Measurements from ENCODE around the gene FTCD. TPM values are rescaled to one million over a fixed set of nuclear protein-coding genes. Genes with fewer than 3 reads are reported as not detected.
"Not testable (repeated sequence)": the region's sequence is repeated elsewhere in the genome, so short reads cannot be mapped to it uniquely, and the experiment has no call there.

Gene FTCD
- total and polyA plus RNA-seq, 5 experiments from 2014 or later: 2.1 to 2.2 TPM; not detected in 3

DNA sequence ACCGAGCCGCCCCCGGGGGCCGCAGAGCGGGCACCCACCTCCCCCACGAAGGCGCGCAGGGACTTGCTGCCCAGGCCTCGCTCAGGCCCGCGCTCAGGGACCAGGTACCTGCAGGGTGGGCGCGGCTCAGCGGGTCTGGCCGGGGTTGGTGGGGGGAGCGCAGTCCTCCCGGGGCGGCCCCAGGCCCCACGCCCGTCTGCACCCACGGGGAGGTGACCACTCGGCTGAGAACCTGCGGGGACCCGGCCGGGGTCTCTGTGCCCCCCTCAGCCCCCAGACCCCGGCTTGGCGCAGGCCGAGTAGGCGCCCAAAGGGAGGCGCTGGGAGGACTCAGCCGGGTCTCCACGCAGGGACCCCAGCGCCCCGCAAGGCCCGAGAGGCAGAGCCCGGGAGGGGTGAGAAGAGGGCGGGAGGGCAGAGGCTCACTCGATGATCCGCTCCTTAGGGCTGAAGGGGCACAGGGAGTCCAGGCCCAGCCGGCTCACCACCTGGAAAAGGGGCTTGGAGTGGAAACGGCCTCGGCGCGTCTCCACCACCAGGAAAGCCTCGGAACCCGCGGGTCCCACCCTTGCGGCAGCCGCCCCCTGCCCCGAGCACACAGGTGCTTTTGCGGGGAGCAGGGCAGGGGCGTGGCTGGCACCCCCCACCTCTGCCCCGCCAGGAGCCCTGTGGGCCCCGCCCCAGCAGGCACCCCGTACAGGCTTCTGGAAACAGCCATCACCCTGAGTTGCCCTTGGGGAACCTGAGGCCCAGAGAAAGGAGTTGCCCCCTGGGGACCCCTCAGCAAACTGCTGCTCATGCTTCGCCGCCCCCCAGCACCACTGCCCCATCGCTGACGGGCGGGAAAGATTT is 9.3 kb downstream of the FTCD start:
- no peak for ATAC-seq
- no peaks in the 10 kb centered on the region for H3K27me3 Mint-ChIP-seq
- peaks cover 5 to 14% (median 10%) of the 10 kb centered on the region in 4 donors for H3K4me1 Mint-ChIP-seq
- DNase-seq: peak in 1 of 10 donors; percentile 38
- H3K36me3 Mint-ChIP-seq: no peaks in the 10 kb centered on the region
- no peak overlapping the region for H3K27ac Mint-ChIP-seq
- H3K9me3 Mint-ChIP-seq: no peaks in the 10 kb centered on the region
- no peak overlapping the region for H3K4me3 Mint-ChIP-seq
- POLR2A ChIA-PET: no interaction called here

DNA sequence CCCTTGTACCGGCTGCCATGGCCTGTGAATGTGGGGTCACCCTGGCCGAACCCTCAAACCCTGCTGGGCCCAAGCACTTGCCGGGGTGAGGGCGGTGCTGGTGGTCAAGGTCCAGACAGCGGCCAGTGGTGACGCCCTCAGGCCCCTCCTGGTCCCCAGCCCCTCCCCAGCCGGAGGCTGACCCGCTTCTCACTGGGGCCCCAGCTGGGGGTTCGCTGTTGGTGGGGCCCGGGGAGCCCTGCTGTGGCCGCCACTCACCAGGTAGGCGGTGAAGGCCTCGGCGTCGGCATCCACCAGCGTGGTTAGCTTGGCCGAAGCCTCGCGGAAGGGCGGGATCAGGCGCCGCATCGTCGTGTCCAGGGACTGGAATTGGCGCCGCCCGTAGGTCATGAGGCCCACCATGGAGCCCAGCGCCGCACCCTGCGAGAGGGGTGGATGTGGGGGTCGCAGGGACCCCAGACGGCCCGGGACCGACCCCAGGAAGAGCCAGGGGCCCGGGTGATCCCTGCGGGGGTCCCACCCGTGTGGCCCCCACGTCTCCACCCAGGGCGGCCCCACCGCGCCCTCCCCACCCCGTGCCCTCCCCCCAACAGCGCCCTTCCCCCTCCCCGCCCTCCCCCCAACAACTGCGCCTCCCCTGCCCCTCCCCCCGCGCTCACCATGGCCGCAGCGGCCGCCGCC is 10.1 kb downstream of the FTCD start:
- Mint-ChIP-seq H3K36me3 (no peaks in the 10 kb centered on the region), H3K9me3 (no peaks in the 10 kb centered on the region), H3K27ac (peak overlapping the region in 1 of 10 donors; percentile 45), H3K4me1 (peaks cover 5 to 14% (median 10%) of the 10 kb centered on the region in 4 donors), H3K4me3 (no peak overlapping the region), H3K27me3 (peaks cover 0 to 1% (median 0%) of the 10 kb centered on the region in 5 donors)
- DNase-seq (peak in 1 of 10 donors; percentile 60), ATAC-seq (no peak)
- POLR2A ChIA-PET: no interaction called here

DNA sequence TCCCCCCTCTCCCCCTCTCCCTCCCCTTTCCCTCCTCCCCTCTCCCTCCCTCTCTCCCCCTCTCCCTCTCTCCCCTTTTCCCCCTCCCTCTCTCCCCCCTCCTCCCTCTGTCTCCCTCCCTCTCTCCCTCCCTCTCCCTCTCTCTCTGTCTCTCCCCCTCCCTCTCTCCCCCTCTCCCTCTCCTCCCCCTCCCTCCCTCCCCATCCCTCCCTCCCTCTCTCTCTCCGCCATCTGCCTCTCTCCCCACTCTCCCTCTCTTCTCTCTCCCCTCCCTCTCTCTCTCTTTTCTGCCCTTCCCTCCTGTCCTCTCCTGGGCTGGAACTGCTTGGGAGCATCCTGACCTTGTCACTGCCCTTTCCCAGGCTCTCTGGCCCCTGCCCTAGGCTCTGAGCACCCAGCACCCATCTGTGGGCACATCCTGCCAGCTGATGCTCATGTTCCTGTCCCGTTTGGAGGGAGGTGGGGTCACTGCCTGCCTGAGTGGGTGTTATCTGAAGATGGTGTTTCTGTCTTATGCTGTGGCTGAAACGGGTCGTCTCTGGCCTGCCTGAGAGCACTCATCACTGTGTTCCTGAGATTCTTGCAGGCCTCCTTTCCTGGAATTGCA is 10.8 kb downstream of the FTCD start:
- POLR2A ChIA-PET: interaction anchor here (1.1 kb wide), 1 partner anchor 314 kb away, joined by 7 read pairs; the partner anchor contains the start of gene DIP2A

DNA sequence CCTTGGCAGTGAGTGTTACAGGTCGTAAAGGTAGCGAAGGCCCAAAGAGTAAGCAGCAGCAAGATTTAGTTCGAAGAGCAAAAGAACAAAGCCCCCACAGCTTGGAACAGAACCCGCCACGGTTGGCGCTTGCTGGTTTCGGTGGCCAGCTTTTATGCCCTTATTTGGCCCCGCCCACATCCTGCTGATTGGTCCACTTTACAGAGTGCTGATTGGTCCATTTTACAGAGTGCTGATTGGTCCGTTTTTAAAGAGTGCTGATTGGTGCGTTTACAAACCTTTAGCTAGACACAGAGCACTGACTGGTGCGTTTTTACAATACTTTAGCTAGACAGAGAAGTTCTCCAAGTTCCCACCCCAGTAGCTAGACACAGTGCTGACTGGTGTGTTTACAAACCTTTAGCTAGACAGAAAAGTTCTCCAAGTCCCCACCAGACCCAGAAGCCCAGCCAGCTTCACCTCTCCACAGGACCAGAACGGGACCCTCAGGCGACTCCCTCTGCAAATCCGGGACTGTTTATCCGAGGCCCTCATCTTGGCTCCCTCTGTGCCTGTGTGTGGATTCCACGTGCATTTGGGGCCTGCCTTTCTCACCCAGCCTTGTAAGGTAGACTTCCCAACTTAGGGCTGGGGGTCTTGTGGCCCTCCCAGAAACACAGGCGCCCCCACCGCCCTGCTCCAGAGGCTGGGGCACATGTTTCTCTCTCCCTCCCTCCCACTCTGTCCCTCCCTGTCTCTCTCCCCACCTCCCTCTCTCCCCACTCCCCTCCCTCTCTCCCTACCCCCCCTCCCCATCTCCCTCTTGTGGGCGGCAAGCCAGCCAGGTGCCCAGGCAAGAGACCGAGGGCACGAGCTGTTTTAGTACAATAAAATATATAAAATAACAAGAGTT is 12.6 kb downstream of the FTCD start:
- Mint-ChIP-seq H3K27ac (peak overlapping the region in 2 of 10 donors; percentile 40 to 66), H3K4me1 (peaks cover 5 to 14% (median 10%) of the 10 kb centered on the region in 4 donors), H3K27me3 (peaks cover 0 to 4% (median 0%) of the 10 kb centered on the region in 5 donors), H3K9me3 (no peaks in the 10 kb centered on the region), H3K4me3 (peak overlapping the region in 2 of 10 donors; percentile 15 to 42), H3K36me3 (no peaks in the 10 kb centered on the region)
- peak in 8 of 10 donors; percentile 19 to 57 (median 40) for DNase-seq
- ATAC-seq: no peak
- POLR2A ChIA-PET: interaction anchor here (0.6 to 1.1 kb wide), 2 partner anchors 182 to 315 kb away, joined by 3 to 7 read pairs; partner anchors contain the start of gene DIP2A

More for the DNA sequence above, 10.8 kb downstream of the FTCD start:
- peak overlapping the region in 6 of 10 donors; percentile 38 to 87 (median 66) for H3K27ac Mint-ChIP-seq
- DNase-seq (peak in 1 of 10 donors; percentile 32), ATAC-seq (no peak)
- H3K9me3 Mint-ChIP-seq: no peaks in the 10 kb centered on the region
- peak overlapping the region in 3 of 10 donors; percentile 35 to 78 (median 39) for H3K4me3 Mint-ChIP-seq
- peaks cover 0 to 2% (median 0%) of the 10 kb centered on the region in 5 donors for H3K27me3 Mint-ChIP-seq
- no peaks in the 10 kb centered on the region for H3K36me3 Mint-ChIP-seq
- peaks cover 5 to 14% (median 10%) of the 10 kb centered on the region in 4 donors for H3K4me1 Mint-ChIP-seq

DNA sequence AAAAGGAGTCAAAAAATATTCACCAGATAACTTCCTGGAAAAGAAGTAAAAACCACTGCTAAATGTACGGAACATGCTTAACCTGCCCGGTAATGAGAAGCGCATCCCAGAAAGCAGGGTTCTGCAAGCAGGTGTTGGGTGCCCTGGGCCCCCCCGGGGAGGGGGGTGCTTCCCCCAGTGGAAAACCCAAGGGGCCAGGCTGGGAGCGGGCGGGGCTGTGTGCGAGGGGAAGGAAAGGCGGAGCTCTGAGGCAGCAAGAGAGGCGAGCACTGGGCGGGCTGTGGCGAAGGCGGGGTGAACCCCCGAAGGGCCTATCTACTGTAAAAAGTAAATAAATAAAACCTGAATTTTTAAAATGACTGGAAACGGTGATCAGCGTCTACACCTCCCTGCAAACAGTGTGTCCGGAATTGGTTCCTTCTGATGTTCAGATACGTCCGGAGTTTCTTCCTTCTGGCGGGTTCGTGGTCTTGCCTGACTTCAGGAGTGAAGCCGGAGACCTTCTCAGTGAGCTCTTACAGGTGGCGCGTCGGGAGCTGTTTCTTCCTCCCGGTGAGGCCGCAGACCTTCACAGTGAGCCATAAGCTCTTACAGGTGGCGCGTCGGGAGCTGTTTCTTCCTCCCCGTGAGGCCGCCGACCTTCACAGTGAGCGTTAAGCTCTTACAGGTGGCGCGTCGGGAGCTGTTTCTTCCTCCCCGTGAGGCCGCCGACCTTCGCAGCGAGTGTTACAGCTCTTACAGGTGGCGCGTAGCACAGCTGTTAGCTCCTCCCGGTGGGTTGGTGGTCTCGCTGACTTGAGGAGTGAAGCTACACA is 13.4 kb downstream of the FTCD start:
- H3K4me1 Mint-ChIP-seq: peaks cover 5 to 14% (median 10%) of the 10 kb centered on the region in 4 donors
- DNase-seq (peak in 1 of 10 donors; percentile 47), ATAC-seq (no peak)
- H3K4me3 Mint-ChIP-seq: peak overlapping the region in 1 of 10 donors; percentile 15
- H3K36me3 Mint-ChIP-seq: no peaks in the 10 kb centered on the region
- POLR2A ChIA-PET: no interaction called here
- H3K9me3 Mint-ChIP-seq: no peaks in the 10 kb centered on the region
- H3K27me3 Mint-ChIP-seq: peaks cover 0 to 9% (median 0%) of the 10 kb centered on the region in 5 donors
- peak overlapping the region in 1 of 10 donors; percentile 10 for H3K27ac Mint-ChIP-seq

DNA sequence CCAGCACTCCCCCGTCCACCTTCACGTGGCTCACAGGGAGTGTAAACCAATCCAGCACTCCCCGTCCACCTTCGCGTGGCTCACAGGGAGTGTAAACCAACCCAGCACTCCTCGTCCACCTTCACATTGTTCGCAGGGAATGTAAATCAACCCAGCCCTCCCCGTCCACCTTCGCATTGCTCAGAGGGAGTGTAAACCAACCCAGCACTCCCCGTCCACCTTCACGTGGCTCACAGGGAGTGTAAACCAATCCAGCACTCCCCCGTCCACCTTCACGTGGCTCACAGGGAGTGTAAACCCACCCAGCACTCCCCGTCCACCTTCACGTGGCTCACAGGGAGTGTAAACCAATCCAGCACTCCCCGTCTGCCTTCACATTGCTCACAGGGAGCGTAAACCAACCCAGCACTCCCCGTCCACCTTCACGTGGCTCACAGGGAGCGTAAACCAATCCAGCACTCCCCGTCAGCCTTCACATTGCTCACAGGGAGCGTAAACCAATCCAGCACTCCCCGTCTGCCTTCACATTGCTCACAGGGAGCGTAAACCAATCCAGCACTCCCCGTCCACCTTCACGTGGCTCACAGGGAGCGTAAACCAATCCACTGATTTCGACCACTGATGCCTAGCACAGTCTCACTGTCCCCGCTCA is 14.9 kb downstream of the FTCD start:
- H3K36me3 Mint-ChIP-seq, POLR2A ChIA-PET, ATAC-seq, H3K4me3 Mint-ChIP-seq, H3K27ac Mint-ChIP-seq, H3K9me3 Mint-ChIP-seq, DNase-seq: not testable (repeated sequence)
- H3K27me3 Mint-ChIP-seq: peaks cover 0 to 11% (median 0%) of the 10 kb centered on the region in 5 donors
- H3K4me1 Mint-ChIP-seq: peaks cover 5 to 14% (median 10%) of the 10 kb centered on the region in 4 donors

DNA sequence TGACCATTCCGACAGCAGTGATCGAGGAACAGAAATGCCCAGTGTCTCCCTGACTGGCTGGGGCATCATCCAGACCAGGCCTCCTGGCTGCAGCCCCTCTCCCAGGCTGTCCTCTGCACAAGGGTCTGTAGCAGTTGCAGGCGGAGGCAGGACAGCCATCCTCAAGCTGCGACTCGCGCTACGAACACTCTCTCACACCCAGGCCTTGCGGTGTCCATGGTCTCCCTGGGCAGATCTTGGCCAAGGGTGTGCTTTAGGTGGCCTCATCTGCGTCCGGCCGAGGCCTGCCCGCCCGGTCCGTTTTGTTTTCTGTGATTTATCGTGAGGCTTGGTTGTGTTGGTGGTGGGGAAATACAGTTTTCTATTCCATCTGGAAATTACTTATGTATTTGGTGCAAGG is 15.7 kb downstream of the FTCD start:
- no peaks in the 10 kb centered on the region for H3K36me3 Mint-ChIP-seq
- H3K4me3 Mint-ChIP-seq: no peak overlapping the region
- DNase-seq (no peak), ATAC-seq (no peak)
- POLR2A ChIA-PET: no interaction called here
- H3K27ac Mint-ChIP-seq: no peak overlapping the region
- no peaks in the 10 kb centered on the region for H3K9me3 Mint-ChIP-seq
- H3K27me3 Mint-ChIP-seq: peaks cover 0 to 11% (median 0%) of the 10 kb centered on the region in 5 donors
- H3K4me1 Mint-ChIP-seq: peaks cover 7 to 12% (median 10%) of the 10 kb centered on the region in 4 donors

DNA sequence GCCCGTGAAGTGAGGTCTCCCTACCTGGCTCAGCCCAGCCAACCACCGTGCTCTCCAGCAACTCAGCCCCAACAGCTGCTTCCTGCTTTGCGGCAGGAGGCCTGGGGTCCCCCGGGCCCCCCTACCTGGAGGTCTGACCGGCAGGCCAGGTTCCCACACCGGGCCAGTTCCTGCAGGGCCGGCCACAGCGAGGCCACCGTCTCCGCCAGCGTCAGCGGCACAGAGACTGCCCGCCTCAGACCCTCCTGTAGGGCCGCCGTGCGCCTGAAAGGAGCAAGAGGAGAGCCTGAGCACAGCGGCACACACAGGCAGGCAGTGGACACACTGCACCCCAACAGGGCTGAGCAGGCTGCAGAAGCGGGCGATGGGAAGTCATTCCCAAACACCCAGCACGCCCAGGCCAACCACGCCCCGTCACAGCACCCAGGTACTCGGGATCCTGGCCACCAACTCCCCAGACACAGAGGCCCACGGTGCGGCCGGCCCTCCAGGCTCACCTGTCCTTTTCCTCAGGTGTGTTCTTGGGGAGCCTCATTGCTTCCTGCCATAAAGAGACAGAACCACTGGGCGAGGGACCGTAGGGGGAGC is 16.9 kb downstream of the FTCD start:
- H3K4me3 Mint-ChIP-seq: no peak overlapping the region
- POLR2A ChIA-PET: no interaction called here

DNA sequence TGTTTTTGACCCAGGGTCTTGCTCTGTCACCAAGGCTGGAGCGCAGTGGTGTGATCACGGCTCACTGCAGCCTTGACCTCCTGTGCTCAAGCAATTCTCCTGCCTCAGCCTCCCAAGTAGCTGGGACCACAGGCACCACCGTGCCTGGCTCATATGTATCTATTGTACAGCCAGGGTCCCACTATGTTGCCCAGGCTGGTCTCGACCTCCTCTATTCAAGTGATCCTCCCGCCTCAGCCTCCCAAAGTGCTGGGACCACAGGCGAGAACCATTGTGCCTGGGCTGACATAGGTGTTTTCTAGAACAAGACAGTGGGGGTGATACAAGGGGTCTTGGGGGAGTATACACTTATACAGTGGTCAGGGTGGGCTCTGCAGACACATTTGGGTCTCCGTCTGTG is 17.5 kb downstream of the FTCD start:
- ATAC-seq (no peak), DNase-seq (no peak)
- Mint-ChIP-seq H3K4me1 (peaks cover 0 to 5% (median 1%) of the 10 kb centered on the region in 4 donors), H3K27me3 (peaks cover 0 to 11% (median 0%) of the 10 kb centered on the region in 5 donors), H3K9me3 (no peaks in the 10 kb centered on the region), H3K36me3 (no peaks in the 10 kb centered on the region), H3K4me3 (no peak overlapping the region), H3K27ac (no peak overlapping the region)
- POLR2A ChIA-PET: no interaction called here

More for the DNA sequence above, 16.9 kb downstream of the FTCD start:
- DNase-seq (no peak), ATAC-seq (no peak)
- Mint-ChIP-seq H3K27me3 (peaks cover 0 to 11% (median 0%) of the 10 kb centered on the region in 5 donors), H3K27ac (no peak overlapping the region), H3K9me3 (no peaks in the 10 kb centered on the region), H3K36me3 (no peaks in the 10 kb centered on the region), H3K4me1 (peaks cover 1 to 5% (median 3%) of the 10 kb centered on the region in 4 donors)

DNA sequence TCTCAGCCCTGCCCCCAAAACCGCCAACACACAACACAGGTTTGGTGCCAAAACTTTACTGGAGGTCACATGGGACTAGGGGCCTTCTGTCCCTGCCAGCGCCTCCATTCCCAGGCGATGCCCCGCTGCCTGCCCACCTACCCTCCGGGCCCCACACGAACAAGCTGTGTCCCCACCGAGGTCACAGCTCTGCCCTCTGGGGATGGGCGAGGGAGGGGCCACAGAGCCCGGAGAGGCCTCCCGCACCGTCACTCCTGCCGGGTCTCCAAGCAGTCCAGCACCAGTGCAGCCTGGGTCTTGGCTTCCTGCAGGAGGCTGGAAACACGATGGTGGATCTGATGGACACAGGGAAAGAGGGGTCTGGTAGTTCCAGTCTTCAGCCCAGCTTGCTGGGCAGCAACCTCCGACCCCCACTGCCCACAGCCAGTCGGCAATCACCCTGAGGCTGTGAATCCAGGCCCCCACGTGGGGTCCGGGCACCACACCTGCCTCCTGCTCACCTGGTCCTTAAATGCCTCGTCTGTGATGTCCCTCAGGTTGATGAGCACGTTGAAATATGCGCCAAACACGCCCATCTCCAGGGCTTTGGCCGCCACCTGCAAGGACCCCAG is 18.5 kb downstream of the FTCD start:
- DNase-seq (no peak), ATAC-seq (no peak)
- Mint-ChIP-seq H3K4me1 (peaks cover 0 to 5% (median under 1%) of the 10 kb centered on the region in 4 donors), H3K27ac (no peak overlapping the region), H3K36me3 (no peaks in the 10 kb centered on the region), H3K9me3 (no peaks in the 10 kb centered on the region), H3K27me3 (peaks cover 0 to 11% (median 0%) of the 10 kb centered on the region in 5 donors), H3K4me3 (no peak overlapping the region)
- POLR2A ChIA-PET: no interaction called here

Data from naive thymus-derived CD8-positive, alpha-beta T cell (primary cell).